Liver (tissue), 9 donors: ENCODE results near the gene SCN10A. TPM values are rescaled to one million over a fixed set of nuclear protein-coding genes. Genes with fewer than 3 reads are reported as not detected.

ENCODE experiments used
- DNase-seq: peaks from one replicate; pipeline ENCODE4 v3.0.0-alpha.2; 2017; ENCODE audit warnings: low spot score
- H3K27ac ChIP-seq, 2 donors: one replicate each; pipeline ENCODE4 v1.7.0; 2013; ENCODE audit warnings: inconsistent platforms in 2 of 2, low read length in 2 of 2, control low read depth in 1 of 2, low read depth in 1 of 2, mild to moderate bottlenecking in 1 of 2
- H3K27me3 ChIP-seq, 4 donors: one replicate each; pipeline versions ENCODE4 v1.6.1 to v1.7.0; 2013; ENCODE audit warnings: low read length in 3 of 4, inconsistent platforms in 1 of 4, mild to moderate bottlenecking in 1 of 4, moderate library complexity in 1 of 4; ENCODE audit not compliant: control insufficient read depth in 4 of 4, insufficient read depth in 4 of 4
- H3K36me3 ChIP-seq, 4 donors: one replicate each; pipeline versions ENCODE4 v1.6.1 to v1.7.0; 2013; ENCODE audit warnings: low read length in 3 of 4, mild to moderate bottlenecking in 3 of 4, low read depth in 1 of 4, moderate library complexity in 1 of 4; ENCODE audit not compliant: control insufficient read depth in 4 of 4, insufficient read depth in 3 of 4
- H3K4me1 ChIP-seq, 4 donors: one replicate each; pipeline versions ENCODE4 v1.6.1 to v1.7.0; 2013; ENCODE audit warnings: low read length in 3 of 4, mild to moderate bottlenecking in 3 of 4, moderate library complexity in 1 of 4; ENCODE audit not compliant: control insufficient read depth in 4 of 4, insufficient read depth in 4 of 4
- H3K4me3 ChIP-seq, 3 donors: one replicate each; pipeline versions ENCODE4 v1.6.1 to v1.7.0; 2013; ENCODE audit warnings: low read length in 3 of 3, control low read depth in 1 of 3, low read depth in 1 of 3, mild to moderate bottlenecking in 1 of 3
- H3K9ac ChIP-seq, 2 donors: one replicate each; pipeline ENCODE4 v1.7.0; 2013; ENCODE audit warnings: low read length in 2 of 2, mild to moderate bottlenecking in 2 of 2, moderate library complexity in 2 of 2, control low read depth in 1 of 2, low read depth in 1 of 2
- H3K9me3 ChIP-seq, 4 donors: one replicate each; pipeline versions ENCODE4 v1.6.1 to v1.7.0; 2013; ENCODE audit warnings: low read length in 3 of 4; ENCODE audit not compliant: control insufficient read depth in 4 of 4
- ATF3 ChIP-seq: IDR thresholded peaks from 2 replicates; pipeline ENCODE4 v1.6.1; 2016; ENCODE audit warnings: antibody characterized with exemption
- EGR1 ChIP-seq, 2 donors: IDR thresholded peaks; 2 replicates each; pipeline ENCODE4 v1.6.1; 2016 to 2018; ENCODE audit warnings: antibody characterized with exemption in 2 of 2, low read depth in 2 of 2
- FOXA2 ChIP-seq: IDR thresholded peaks from 2 replicates; pipeline ENCODE4 v1.6.1; 2016; ENCODE audit warnings: antibody characterized with exemption
- HNF4A ChIP-seq, 2 donors: conservative IDR thresholded peaks; 2 replicates each; pipeline ENCODE4 v1.6.1; 2016; ENCODE audit warnings: antibody characterized with exemption in 2 of 2, mild to moderate bottlenecking in 2 of 2
- JUND ChIP-seq, 2 donors: IDR thresholded peaks; 2 replicates each; pipeline ENCODE4 v1.6.1; 2016; ENCODE audit warnings: antibody characterized with exemption in 2 of 2
- MAX ChIP-seq: IDR thresholded peaks from 2 replicates; pipeline ENCODE4 v1.6.1; 2016; ENCODE audit warnings: antibody characterized with exemption
- NR2F2 ChIP-seq: IDR thresholded peaks from 2 replicates; pipeline ENCODE4 v1.6.1; 2016; ENCODE audit warnings: antibody characterized with exemption
- RXRA ChIP-seq, 2 donors: IDR thresholded peaks; 2 replicates each; pipeline ENCODE4 v1.6.1; 2017 to 2018; ENCODE audit warnings: antibody characterized with exemption in 2 of 2, mild to moderate bottlenecking in 1 of 2
- SP1 ChIP-seq: IDR thresholded peaks from 2 replicates; pipeline ENCODE4 v1.6.1; 2018; ENCODE audit warnings: antibody characterized with exemption, mild to moderate bottlenecking
- YY1 ChIP-seq: IDR thresholded peaks from 2 replicates; pipeline ENCODE4 v1.6.1; 2016; ENCODE audit warnings: antibody characterized with exemption, mild to moderate bottlenecking
- WGBS: extraction: QIAGEN DNeasy Blood & Tissue Kit; methylation state at CpG from one replicate; pipeline ENCODE4 v1.1.7; 2013; 5-methylcytosine and 5-hydroxymethylcytosine counted together
- polyA plus RNA-seq, 2 donors: library from polyadenylated mRNA; stranded (reverse) in 1 of 2; unstranded in 1 of 2; fragments of 200-250 nt in 1 of 2; fragments of >200 nt in 1 of 2; fragmentation: Nextera tagmentation in 1 of 2; extraction: Ambion mirVana in 1 of 2; gene quantifications; one replicate each; pipeline versions ENCODE4 v1.2.1 to v1.2.3, GENCODE V29; 2013 to 2015
- total RNA-seq, 2 donors: library from RNA; depleted of rRNA; stranded (reverse); fragments of >200 nt; gene quantifications; one replicate each; pipeline ENCODE4 v1.2.3, GENCODE V29; 2014
- TF ChIP-seq, protein P1 (sequence below): fragments of 150-350 bp; IDR thresholded peaks from 2 replicates; pipeline ENCODE4 v1.5.1; 2017; ENCODE audit warnings: improper control_type of control experiment, low read depth, low read length; ENCODE audit not compliant: missing input control
- TF ChIP-seq, protein P2 (sequence below): IDR thresholded peaks from 2 replicates; pipeline ENCODE4 v1.6.1; 2016; ENCODE audit warnings: antibody characterized with exemption
- donor health status: healthy.
- donor health status: healthy.
- donor health status: healthy.
- donor health status: healthy.
- donor health status: healthy.

SCN10A gene
- total and polyA plus RNA-seq, 4 donors, result under 0.01 TPM; not detected in 3

DNA sequence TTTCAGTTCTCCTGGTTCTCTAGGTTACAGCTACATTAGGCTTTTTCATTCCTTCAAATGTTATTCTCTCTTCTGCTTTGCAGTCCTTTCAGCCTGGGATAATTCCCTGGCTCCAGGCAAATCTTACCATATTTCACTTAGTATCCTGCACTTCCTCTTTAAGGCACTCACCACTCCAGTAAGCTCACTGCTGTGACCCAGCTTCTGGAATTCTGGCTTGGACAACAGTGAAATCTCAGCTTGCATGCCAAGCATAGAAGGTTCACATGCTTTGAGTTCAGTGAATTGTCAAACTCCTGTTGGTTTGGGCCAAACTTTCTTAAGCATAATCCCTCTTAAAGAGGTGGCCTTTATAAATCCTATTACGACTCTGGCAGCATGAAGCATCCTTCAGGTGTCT, 69.4 kb downstream of the SCN10A start:
- no peaks in the 10 kb centered on the region for H3K36me3 ChIP-seq
- peaks cover 0 to 2% (median 0%) of the 10 kb centered on the region in 4 donors for H3K27me3 ChIP-seq
- 50% methylated on average over 1 of the region's 1 CpG for WGBS
- no peak overlapping the region for H3K9ac ChIP-seq
- H3K4me3 ChIP-seq, result no peak overlapping the region
- DNase-seq, result no peak
- H3K4me1 ChIP-seq, result no peaks in the 10 kb centered on the region
- TF ChIP-seq, protein P1, sequence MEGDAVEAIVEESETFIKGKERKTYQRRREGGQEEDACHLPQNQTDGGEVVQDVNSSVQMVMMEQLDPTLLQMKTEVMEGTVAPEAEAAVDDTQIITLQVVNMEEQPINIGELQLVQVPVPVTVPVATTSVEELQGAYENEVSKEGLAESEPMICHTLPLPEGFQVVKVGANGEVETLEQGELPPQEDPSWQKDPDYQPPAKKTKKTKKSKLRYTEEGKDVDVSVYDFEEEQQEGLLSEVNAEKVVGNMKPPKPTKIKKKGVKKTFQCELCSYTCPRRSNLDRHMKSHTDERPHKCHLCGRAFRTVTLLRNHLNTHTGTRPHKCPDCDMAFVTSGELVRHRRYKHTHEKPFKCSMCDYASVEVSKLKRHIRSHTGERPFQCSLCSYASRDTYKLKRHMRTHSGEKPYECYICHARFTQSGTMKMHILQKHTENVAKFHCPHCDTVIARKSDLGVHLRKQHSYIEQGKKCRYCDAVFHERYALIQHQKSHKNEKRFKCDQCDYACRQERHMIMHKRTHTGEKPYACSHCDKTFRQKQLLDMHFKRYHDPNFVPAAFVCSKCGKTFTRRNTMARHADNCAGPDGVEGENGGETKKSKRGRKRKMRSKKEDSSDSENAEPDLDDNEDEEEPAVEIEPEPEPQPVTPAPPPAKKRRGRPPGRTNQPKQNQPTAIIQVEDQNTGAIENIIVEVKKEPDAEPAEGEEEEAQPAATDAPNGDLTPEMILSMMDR, result no peak
- no peak for TF ChIP-seq YY1
- TF ChIP-seq HNF4A (conservative IDR thresholded peaks at IDR 0.05), result no peak
- TF ChIP-seq MAX, result no peak
- TF ChIP-seq JUND (IDR thresholded peaks at IDR 0.05), result no peak
- no peak for TF ChIP-seq NR2F2
- no peak for TF ChIP-seq FOXA2
- no peak for TF ChIP-seq SP1
- TF ChIP-seq RXRA (IDR thresholded peaks at IDR 0.05), result no peak
- no peak overlapping the region for H3K27ac ChIP-seq
- no peaks in the 10 kb centered on the region for H3K9me3 ChIP-seq

DNA sequence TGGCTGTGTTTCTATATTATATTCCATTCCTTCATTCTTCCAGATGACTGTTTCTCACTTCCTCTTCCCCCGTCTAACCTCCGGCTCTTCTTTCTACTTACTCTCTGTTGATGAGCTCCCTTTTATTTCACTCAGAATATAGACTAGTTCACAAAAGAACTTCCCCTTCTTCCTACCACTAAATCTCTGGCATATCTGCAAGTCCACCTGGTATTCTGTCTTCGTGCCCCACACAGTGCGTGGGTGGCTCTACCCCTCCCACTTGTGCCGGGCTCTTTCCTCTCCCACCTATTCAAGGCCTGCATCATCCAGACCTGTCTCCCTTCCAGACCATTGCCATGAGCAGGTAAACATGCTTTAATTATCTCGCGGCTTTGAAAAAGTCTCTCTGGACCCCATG, 73.0 kb downstream of the SCN10A start:
- Histone ChIP-seq H3K36me3 (no peaks in the 10 kb centered on the region), H3K4me1 (no peaks in the 10 kb centered on the region), H3K27me3 (peaks cover 0 to 2% (median 0%) of the 10 kb centered on the region in 4 donors), H3K9ac (no peak overlapping the region), H3K9me3 (no peaks in the 10 kb centered on the region), H3K27ac (no peak overlapping the region), H3K4me3 (no peak overlapping the region)
- TF ChIP-seq MAX (no peak), FOXA2 (no peak), JUND (IDR thresholded peaks at IDR 0.05) (no peak)
- TF ChIP-seq, protein P2, sequence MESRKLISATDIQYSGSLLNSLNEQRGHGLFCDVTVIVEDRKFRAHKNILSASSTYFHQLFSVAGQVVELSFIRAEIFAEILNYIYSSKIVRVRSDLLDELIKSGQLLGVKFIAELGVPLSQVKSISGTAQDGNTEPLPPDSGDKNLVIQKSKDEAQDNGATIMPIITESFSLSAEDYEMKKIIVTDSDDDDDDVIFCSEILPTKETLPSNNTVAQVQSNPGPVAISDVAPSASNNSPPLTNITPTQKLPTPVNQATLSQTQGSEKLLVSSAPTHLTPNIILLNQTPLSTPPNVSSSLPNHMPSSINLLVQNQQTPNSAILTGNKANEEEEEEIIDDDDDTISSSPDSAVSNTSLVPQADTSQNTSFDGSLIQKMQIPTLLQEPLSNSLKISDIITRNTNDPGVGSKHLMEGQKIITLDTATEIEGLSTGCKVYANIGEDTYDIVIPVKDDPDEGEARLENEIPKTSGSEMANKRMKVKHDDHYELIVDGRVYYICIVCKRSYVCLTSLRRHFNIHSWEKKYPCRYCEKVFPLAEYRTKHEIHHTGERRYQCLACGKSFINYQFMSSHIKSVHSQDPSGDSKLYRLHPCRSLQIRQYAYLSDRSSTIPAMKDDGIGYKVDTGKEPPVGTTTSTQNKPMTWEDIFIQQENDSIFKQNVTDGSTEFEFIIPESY, result no peak
- no peak for DNase-seq
- WGBS, result 69% methylated on average over 7 of the region's 7 CpGs

DNA sequence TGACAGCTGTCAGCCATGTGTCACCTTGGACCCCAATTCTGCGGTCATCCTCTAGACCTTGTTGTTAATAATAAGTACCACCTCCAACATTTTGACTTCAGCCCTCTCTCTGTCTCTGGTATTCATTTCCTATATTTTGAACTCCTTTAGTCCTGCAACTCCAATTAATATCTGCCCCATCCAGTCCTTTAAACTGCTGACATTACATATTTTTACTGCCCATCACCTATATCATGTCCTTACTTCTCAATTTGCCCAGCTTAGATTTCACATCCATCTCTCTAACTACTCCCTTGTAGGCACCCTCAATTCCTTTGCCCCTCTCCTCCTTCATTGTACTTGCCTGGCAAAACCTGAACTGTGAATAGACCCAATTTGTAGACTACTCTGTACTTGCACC, 73.5 kb downstream of the SCN10A start:
- Histone ChIP-seq H3K36me3 (no peaks in the 10 kb centered on the region), H3K27me3 (peaks cover 0 to 2% (median 0%) of the 10 kb centered on the region in 4 donors), H3K4me3 (no peak overlapping the region), H3K9ac (no peak overlapping the region), H3K9me3 (no peaks in the 10 kb centered on the region), H3K4me1 (no peaks in the 10 kb centered on the region), H3K27ac (no peak overlapping the region)
- 89% methylated on average over 1 of the region's 1 CpG for WGBS
- no peak for DNase-seq
- TF ChIP-seq EGR1 (IDR thresholded peaks at IDR 0.05; ENCODE audit: low read depth in 2 of 2) (no peak), FOXA2 (no peak), RXRA (IDR thresholded peaks at IDR 0.05) (no peak), ATF3 (no peak), SP1 (no peak)
- TF ChIP-seq, protein P1, result no peak
